Brain microvascular endothelial cell (primary cell): Measurements from ENCODE around the gene KCNE4.

Source experiments
- DNase-seq: peaks from one replicate; pipeline ENCODE4 v3.0.0-alpha.2; 2020
- H3K27ac ChIP-seq: fragments of 250-450 bp; sonication (Bioruptor Pico); 2 replicates; pipeline ENCODE4 v1.5.1; 2020; ENCODE audit warnings: mild to moderate bottlenecking, moderate library complexity
- H3K27me3 ChIP-seq: fragments of 250-450 bp; sonication (Bioruptor Pico); replicated peaks from 2 replicates; pipeline ENCODE4 v1.5.1; 2020; ENCODE audit warnings: mild to moderate bottlenecking
- H3K36me3 ChIP-seq: fragments of 250-450 bp; sonication (Bioruptor Pico); replicated peaks from 2 replicates; pipeline ENCODE4 v1.5.1; 2020; ENCODE audit warnings: mild to moderate bottlenecking
- H3K4me3 ChIP-seq: 2 replicates; pipeline ENCODE4 v1.5.1; 2011; ENCODE audit warnings: low read depth, mild to moderate bottlenecking, control low read depth, low read length, moderate library complexity
- CTCF ChIP-seq: IDR thresholded peaks from 2 replicates; pipeline ENCODE4 v1.5.1; 2011; ENCODE audit warnings: low read depth, mild to moderate bottlenecking, moderate library complexity, low read length, control low read depth, inconsistent platforms; ENCODE audit errors: missing control alignments
- in situ Hi-C: cut with HindIII; loops from 2 replicates; pipeline ENCODE4 v1.10.0; 2017; ENCODE audit warnings: low sequenced_read_pairs, low pct_ligation_motif_present

Gene KCNE4

GRCh38 chr2:223046470-223047040 is 5.4 kb upstream of the KCNE4 start:
- Histone ChIP-seq H3K27ac (peak overlapping the region; percentile 89), H3K4me3 (no peak overlapping the region), H3K36me3 (no peaks in the 10 kb centered on the region), H3K27me3 (no peaks in the 10 kb centered on the region)
- in situ Hi-C loops, result no loop called here
- DNase-seq, result no peak
- TF ChIP-seq CTCF, result no peak

GRCh38 chr2:223047260-223047761 is 4.7 kb upstream of the KCNE4 start:
- Histone ChIP-seq H3K27ac (peak overlapping the region; percentile 89), H3K36me3 (no peaks in the 10 kb centered on the region), H3K27me3 (no peaks in the 10 kb centered on the region), H3K4me3 (no peak overlapping the region)
- in situ Hi-C loops, result no loop called here
- DNase-seq, result peak; percentile 89
- no peak for TF ChIP-seq CTCF

DNA sequence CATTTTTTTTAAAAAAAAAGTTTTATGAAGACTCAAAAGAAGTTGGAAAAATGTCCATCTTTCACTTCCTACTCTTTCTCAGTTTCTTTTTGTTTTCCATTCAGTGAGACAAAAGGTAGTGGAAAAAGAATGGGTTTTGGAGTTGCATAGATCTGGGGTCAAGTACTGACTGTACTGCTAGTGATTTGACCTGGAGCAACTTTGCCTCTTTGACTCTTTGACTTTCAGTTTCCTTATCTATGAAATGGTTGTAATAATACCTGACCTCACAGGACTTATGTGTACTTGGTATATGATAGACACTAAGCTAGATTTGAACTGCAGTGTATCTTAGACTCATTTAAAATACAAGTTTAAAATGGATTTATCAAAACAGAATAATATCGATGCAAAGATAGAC is 3.5 kb upstream of the KCNE4 start:
- H3K27me3 ChIP-seq, result no peaks in the 10 kb centered on the region
- no peak for TF ChIP-seq CTCF
- DNase-seq, result no peak
- H3K4me3 ChIP-seq, result no peak overlapping the region
- H3K27ac ChIP-seq, result no peak overlapping the region
- no peaks in the 10 kb centered on the region for H3K36me3 ChIP-seq
- in situ Hi-C loops, result no loop called here

DNA sequence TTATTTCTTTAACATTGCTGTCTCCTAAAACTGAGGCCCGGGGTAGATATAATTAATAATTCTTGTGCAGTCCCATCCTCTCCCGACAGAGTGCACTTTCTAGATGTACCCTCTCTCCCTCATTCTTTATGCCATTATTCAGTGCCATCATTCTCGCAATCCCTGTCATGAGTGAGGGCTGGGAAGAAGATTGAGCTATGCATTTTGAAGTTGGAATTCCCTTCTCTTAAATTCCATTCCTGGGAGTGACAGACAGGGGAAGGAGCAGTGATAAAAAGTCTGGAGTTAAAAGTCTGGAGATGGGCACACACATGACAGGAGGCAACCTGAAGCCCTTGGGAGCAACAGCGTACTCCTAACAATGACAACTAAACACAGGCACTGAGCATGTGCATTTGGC is 2.6 kb upstream of the KCNE4 start:
- in situ Hi-C loops, result no loop called here
- Histone ChIP-seq H3K27ac (no peak overlapping the region), H3K27me3 (no peaks in the 10 kb centered on the region), H3K36me3 (no peaks in the 10 kb centered on the region), H3K4me3 (no peak overlapping the region)
- no peak for TF ChIP-seq CTCF
- no peak for DNase-seq

DNA sequence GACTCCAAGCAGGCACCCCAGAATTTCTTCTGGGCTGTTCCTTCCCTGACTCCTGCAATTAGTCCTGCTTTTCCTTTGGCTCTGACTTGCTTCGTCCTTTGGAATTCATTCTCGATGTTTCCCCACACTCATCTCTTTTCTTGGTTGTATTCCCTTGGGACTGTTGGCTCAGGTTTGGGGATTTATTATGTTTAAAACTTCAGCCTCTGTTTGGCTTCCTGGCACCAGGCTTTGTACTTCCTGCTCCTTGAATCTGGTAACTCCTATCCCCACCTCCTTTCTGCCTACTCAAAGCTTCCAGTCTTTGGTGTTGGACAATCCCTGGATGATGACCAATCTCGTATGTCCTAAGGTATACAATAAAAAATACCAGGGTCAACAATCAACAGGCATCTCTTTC is 1.8 kb upstream of the KCNE4 start:
- in situ Hi-C loops, result no loop called here
- no peak overlapping the region for H3K4me3 ChIP-seq
- no peak overlapping the region for H3K27ac ChIP-seq
- no peak for TF ChIP-seq CTCF
- DNase-seq, result no peak
- no peaks in the 10 kb centered on the region for H3K36me3 ChIP-seq
- no peaks in the 10 kb centered on the region for H3K27me3 ChIP-seq

DNA sequence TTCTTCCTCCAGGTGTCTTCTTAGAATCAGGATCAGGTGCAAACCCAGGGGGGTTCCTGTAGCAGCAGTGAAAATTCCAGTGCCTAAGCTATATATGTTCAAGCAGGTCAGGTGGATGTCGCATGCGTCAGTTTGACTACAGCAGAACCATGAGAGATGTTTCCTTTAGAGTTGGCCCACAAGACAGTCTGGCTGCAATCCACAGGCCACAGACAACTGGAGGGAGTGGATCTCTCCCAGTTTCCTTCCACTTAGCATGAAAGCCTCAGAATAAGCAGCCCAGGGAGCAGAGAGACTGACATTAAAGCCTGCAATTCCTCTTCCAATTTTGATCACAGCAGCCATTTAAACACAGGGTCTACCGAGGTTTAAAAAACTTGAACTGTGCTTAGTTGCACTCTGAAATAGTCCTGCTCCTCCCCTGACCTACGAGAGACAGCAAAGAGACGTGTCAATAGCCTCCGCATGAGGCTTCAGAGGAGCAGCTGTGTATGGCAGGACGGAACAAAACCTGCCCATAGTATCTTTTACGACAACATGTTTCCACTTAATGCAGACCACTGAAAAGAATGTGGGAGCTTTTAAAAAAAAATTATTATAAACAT is 988 bp upstream of the KCNE4 start:
- no peak for TF ChIP-seq CTCF
- in situ Hi-C loops, result no loop called here
- no peaks in the 10 kb centered on the region for H3K36me3 ChIP-seq
- DNase-seq, result peak; percentile 49
- no peak overlapping the region for H3K27ac ChIP-seq
- no peaks in the 10 kb centered on the region for H3K27me3 ChIP-seq
- H3K4me3 ChIP-seq, result no peak overlapping the region
